Stimulated activated CD8-positive, alpha-beta memory T cell treated with anti-CD3 and anti-CD28 coated beads, Interleukin-2, amount 100 ng/mL, for 1 hour (primary cell): ENCODE measurements around the gene RBM10.
"Not testable (repeated sequence)": the region's sequence is repeated elsewhere in the genome, so short reads cannot be mapped to it uniquely, and the experiment has no call there.

ENCODE experiments used
- DNase-seq, 2 donors: peaks; one replicate each; pipeline ENCODE4 v3.0.0-alpha.2; 2020; ENCODE audit warnings: low read depth in 2 of 2

Gene RBM10, protein sequence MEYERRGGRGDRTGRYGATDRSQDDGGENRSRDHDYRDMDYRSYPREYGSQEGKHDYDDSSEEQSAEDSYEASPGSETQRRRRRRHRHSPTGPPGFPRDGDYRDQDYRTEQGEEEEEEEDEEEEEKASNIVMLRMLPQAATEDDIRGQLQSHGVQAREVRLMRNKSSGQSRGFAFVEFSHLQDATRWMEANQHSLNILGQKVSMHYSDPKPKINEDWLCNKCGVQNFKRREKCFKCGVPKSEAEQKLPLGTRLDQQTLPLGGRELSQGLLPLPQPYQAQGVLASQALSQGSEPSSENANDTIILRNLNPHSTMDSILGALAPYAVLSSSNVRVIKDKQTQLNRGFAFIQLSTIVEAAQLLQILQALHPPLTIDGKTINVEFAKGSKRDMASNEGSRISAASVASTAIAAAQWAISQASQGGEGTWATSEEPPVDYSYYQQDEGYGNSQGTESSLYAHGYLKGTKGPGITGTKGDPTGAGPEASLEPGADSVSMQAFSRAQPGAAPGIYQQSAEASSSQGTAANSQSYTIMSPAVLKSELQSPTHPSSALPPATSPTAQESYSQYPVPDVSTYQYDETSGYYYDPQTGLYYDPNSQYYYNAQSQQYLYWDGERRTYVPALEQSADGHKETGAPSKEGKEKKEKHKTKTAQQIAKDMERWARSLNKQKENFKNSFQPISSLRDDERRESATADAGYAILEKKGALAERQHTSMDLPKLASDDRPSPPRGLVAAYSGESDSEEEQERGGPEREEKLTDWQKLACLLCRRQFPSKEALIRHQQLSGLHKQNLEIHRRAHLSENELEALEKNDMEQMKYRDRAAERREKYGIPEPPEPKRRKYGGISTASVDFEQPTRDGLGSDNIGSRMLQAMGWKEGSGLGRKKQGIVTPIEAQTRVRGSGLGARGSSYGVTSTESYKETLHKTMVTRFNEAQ

DNA sequence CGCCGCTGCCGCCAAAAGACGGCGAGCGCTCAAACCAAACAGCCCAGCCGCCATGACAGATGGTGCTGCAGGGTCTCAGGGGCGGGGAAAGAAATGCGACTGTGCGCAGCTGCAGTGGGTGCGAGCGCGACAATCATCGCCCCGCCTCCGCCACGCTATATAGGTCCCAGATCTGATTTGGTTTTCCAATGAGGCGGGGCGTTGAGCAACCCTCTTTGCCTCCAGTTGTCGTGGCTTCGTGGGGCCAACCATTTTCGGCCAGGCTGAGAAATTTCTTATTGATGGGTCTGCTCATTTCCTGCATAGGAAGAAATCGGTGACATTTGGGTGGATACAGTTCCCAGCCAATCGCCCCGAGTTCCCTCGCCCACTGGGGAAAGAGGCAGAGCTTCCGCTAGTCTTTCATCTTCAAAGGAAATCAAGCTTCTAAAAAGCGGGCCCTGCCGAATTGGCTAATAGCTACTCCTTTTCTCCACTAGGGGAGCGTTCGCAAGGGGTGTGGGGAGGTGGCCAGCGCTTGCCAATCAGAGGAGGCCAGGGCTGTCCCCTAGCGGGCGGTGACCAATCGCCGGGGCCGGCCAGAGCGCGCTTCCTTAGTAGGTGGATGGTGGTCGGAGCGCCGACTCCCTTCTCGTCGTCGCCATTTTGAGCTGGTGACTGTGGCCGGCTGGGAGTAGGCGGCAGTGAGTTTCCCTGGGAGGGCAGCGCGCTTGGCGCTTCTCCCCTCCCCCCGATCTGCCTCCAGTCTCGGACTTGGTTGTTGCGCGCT is at the start of gene RBM10, which contains the start of gene NDUFB11:
RBM10 (plus strand) TSS at position 596 of the 769 bp plus-strand sequence. CDS start 2,261 bp downstream, outside the sequence.
NDUFB11 (minus strand) TSS at position 77 of the 769 bp plus-strand sequence; CDS start at position 54, 23 bp downstream.
- peak; percentile 74 to 82 for DNase-seq

DNA sequence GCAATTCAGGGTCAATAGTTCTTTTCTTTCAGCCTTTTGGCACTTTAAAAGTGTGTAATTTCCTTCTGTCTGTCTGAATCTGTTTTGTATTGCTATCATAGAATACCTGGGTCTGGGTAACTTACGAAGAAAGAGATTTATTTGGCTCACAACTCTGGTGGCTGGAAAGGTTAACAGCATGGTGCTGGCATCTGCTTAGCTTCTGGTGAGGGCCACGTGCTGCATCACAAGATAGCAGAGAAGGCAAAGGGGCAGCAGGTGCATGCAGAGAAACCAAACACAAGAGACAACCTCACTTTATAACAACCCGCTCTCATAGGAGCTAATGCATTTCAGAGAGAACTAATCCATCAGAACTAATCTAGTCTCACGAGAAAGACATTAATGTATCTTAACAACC is 48.0 kb upstream of the RBM10 start:
- DNase-seq: no peak

DNA sequence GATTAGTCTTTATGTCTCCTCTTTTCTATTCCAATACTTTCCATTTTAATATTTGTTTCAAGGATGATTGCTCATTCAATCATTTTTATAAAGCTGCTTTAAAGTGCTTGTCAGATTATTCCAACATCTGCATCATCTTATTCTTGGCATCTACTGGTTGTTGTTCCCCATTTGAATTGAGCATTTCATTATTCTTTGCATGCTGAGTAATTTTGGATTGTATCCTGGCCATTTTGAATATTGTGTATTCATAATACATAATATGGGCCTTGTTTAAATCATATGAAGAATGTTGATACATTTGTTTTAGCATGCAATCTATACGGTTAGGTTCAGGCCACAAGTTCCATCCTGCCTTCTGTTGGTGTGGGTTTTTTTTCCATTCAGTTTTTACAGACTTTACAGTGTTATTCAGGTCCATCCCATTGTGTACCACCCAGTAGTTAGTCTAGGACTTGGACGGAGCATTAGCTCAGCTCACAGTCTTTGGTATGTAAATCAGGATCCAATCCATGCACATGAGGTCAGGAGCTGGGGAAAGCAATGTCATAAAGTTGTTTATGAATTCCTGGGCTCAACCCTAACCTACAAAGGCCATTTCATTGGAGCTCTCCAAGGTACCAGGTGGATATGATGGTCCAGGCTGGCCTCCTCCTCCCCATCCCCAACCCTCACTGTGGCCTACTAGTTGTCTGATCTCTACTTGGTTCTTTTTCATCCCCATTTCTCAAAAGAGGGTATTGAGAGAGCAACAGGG is 46.5 kb upstream of the RBM10 start:
- no peak for DNase-seq

DNA sequence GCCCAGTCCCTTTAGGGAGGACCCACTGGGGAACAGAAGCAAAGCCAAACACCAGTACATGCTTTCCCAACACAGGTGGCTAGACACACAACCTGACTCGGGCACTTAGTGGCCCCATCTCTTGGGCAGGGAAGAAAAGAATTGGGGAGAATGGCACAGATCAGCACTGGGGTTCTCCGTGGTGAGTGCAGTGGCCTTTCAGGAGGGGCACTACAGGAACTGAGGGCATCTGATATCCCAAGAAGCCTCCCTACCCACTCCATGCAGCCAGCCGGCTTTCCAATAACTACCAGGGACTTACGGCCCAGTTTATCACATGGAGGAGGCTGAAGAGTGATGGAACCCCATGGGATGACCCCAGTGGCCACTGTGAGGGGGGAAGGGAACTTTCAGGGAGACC is 43.8 kb upstream of the RBM10 start:
- no peak for DNase-seq

DNA sequence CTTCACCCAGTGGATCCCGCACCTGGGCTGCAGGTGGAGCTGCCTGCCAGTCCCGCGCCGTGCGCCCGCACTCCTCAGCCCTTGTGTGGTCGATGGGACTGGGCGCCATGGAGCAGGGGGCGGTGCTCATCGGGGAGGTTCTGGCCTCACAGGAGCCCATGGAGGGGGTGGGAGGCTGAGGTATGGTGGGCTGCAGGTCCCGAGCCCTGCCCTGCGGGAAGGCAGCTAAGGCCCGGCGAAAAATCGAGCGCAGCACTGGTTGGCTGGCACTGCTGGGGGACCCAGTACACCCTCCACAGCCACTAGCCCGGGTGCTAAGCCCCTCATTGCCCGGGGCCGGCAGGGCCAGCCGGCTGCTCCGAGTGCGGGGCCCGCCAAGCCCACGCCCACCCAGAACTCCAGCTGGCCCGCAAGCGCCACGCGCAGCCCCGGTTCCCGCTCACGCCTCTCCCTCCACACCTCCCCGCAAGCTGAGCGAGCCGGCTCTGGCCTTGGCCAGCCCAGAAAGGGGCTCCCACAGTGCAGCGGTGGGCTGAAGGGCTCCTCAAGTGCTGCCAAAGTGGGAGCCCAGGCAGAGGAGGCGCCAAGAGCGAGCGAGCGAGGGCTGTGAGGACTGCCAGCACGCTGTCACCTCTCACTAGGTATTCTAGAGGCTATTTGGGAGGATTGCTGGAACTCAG is 33.9 kb upstream of the RBM10 start:
- DNase-seq: not testable (repeated sequence)

DNA sequence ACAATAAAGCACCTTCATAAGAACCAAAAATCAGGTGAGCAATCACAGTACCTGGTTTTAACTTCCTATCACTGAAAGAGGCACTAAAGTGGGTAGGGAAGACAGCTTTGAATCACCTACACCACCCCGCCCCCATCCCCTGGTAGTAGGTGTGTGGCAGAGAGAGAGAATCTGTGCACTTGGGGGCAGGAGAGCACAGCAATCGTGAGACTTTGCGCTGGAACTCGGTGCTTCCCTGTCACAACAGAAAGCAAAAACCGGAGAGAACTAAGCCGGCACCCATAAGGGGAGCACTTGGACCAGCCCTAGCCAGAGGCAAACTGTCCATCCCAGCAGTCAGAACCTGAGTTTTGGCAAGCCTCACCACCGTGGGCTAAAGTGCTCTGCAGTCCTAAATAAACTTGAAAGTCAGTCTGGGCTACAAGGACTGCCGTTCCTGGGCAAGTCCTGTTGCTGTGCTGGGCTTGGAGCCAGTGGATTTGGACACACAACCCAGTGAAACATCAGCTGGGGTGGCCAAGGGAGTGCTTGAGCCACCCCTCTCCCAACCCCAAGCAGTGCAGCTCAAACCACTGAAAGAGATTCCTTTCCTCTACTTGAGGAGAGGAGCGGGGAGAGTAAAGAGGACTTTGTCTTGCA is 32.6 kb upstream of the RBM10 start:
- DNase-seq: no peak

DNA sequence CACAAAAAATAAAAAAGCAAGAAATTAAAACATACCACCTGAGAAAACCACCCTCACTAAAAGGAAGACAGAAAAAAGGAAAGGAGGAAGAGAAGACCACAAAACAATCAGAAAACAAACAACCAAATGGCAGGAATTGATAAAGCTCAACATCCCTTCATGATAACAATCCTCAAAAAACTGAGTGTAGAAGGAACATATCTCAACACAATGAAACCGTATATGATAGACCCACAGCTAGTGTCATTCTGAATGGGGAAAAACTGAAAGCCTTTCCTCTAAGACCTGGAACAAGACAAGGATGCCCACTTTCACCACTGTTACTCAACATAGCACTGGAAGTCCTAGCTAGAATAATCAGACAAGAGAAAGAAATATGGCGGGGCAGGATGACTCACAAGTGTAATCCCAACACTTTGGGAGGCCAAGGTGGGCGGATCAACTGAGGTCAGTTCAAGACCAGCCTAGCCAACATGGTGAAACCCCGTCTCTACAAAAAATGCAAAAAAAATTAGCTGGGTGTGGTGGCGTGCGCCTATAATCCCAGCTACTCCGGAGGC is 28.4 kb upstream of the RBM10 start:
- not testable (repeated sequence) for DNase-seq

DNA sequence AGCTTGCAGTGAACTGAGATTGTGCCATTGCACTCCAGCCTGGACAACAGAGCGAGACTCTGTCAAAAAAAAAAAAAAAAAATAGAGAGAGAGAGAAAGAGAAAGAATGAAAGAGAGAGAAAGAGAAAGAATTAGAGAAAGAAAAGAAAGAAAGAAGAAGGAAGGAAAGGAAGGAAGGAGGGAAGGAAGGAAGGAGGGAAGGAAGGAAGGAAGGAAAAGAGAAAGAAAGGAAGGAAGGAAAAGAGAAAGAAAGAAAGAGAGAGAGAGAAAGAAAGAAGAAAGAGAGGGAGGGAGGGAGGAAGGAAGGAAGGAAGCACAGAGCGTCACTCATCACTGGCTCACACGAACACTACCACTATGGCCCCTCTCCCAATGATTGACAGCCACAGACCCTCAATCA is 20.6 kb upstream of the RBM10 start:
- DNase-seq: not testable (repeated sequence)

DNA sequence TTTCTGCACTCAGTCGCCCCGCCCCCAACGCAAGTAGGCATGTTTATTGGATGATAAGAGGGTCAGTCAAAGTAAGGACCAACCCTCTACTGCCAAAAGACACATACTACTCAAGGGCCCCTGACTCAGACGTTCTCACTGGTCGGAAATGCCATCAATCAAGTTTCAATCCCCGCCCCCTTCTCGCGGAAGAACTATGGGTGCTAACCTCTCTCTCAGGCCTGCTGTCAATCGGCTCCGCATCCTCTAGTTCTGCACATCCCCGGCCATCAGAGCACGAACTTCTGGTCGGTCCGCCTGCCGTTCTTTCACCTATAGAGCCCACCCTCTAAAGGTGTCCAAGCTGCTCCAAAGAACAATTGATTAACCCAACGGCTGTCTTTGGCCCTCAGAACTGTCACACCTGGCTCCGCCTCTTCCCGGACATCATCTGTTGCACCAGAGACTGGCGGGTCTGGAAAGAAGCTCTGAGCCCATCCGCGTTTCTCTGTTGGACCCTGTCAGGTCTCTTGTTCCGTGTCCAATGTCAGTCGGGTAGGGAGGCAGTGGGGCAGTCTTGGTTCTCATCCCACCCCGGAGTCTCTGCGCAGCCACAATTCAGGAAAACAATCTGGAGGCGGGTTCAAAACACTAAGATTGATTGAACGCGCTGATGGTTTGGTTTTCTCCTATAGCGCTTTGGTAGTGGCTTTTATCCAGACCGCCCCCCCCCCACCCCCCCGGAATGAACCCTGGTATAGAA is 15.7 kb upstream of the RBM10 start:
- DNase-seq: peak; percentile 66 to 71

DNA sequence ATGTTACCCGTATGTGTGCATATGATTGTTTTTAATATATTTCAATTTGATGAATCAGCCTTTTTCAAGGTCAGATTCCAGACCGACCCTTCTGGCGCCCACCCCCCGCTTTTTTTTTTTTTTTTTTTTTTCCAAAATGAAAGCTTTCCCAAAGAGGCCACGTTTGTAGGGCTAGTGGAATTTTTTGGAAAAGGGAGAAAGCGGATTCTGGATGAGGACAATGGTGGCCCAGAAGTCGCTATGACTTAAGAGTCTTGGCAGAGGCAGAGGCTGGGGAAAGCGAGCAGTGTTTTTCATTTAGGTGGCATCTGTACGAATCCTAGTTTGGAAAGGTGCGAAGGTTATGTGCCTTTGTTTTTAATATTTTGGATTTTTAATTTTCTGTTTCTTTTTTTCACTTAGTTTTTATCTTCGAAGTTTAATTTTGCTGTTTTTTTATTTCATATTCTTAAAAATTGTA is 15.1 kb upstream of the RBM10 start:
- no peak for DNase-seq

DNA sequence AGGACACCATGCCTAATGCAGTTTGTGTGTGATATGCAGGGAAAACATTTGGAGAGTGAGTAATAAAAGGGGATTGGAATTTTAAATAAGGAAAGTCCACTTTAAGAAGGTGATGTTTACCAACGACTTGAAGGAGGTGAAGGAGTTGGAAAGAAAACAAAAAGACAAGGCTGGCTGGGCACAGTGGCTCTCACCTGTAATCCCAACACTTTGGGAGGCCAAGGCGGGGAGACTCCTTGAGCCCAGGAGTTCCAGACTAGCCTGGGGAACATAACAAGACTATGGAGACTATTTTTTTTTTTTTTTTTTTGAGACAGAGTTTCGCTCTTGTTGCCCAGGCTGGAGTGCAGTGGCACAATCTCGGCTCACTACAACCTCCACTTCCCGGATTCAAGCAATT is 11.5 kb upstream of the RBM10 start:
- no peak for DNase-seq

DNA sequence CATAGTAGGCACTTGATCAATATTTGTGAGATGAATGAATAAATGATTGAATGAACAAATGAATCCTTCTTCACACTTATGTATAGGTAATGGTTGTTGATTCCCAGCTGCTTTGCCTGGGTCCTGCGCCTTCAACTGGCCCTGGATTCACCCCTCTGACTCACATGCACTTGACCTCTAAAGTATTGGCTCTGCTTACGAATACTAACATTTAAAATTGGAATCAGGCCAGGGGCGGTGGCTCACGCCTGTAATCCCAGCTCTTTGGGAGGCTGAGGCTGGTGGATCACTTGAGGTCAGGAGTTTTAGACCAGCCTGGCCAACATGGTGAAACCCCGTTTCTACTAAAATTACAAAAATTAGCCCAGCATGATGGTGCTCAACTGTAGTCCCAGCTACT is 9.4 kb upstream of the RBM10 start:
- DNase-seq: not testable (repeated sequence)

DNA sequence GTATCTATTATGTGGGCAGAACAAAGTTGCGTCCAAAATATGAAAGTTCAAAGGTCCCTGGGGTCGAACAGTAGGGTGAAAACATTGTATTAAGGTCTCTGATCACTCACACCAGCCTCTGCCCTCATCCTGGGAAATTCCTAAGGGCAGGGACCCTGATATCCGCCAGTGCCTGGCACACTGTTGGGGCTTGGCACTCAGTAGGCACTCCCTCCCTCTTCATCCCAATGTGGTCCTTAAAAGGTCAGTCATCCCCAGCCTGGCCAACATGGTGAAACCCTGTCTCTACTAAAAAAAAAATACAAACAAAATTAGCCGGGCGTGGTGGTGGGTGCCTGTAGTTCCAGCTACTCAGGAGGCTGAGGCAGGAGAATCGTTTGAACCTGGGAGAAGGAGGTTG is 6.8 kb upstream of the RBM10 start:
- DNase-seq: no peak

DNA sequence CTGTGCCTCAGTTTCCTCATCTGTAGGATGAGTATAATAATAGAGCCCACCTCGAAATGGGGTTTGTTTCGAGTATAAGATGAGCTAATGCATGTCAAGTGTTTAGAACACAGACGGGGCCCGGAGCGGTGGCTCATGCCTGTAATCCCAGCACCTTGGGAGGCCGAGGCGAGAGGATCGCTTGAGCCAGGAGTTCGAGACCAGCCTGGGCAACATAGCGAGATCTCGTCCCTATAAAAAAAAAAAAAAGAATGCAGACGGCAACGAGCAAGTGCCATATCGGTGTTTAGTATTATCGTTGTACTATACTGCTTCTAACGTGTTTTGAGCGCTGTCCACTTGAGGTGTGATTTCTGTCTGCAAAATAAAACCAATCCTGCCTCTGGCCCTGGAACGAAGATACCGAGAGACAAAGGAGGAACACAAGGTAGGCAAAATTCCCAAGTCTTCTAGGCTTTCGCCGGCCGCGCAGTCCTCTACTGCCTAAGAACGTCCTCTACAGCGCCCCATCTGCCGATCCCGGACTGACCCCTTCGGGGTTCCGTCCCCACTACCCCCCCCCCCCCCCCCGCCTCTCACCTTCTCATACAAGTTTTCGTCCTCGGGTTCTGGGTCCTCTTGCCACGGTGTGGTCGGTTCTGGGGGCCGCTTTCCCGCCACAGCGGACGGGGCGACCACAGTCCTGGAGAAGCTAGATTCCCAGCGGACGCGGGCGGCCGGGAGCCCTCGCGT is 961 bp upstream of the RBM10 start:
- no peak for DNase-seq

DNA sequence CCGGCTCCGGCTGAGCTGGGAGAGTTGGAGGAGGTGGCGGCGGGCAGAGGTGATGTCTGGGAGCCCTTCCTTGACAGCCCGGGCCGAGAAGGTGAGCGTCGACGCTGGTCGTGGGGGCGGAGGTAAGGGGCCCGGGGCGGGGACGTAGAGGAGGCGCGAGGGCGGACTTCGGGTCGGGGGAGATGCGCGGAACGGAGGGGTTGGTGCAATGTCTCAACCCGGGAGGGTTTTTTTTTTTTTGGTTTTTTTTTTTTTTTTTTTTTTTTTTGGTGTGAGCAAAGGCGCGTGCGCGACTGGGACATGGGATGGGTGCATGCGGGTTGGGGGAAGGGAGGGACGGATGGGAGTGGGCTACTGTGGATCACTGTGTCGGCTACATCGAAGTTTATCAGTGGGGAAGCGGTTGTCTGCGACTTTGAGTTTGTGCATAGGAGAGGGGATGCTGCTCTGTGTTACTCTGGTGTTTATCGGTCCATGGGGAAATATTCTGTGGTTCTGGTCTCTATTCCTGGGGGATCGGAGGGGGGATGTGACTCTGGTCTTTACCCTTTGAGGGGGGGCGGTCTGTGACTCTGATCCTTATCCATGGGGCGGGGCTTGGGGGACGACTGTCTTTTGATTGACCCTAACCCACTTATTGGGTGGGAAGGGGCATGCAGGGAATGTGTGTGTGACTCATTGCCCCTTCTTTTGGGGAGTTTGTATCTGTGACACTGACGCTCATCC is 537 bp downstream of the RBM10 start:
- no peak for DNase-seq

DNA sequence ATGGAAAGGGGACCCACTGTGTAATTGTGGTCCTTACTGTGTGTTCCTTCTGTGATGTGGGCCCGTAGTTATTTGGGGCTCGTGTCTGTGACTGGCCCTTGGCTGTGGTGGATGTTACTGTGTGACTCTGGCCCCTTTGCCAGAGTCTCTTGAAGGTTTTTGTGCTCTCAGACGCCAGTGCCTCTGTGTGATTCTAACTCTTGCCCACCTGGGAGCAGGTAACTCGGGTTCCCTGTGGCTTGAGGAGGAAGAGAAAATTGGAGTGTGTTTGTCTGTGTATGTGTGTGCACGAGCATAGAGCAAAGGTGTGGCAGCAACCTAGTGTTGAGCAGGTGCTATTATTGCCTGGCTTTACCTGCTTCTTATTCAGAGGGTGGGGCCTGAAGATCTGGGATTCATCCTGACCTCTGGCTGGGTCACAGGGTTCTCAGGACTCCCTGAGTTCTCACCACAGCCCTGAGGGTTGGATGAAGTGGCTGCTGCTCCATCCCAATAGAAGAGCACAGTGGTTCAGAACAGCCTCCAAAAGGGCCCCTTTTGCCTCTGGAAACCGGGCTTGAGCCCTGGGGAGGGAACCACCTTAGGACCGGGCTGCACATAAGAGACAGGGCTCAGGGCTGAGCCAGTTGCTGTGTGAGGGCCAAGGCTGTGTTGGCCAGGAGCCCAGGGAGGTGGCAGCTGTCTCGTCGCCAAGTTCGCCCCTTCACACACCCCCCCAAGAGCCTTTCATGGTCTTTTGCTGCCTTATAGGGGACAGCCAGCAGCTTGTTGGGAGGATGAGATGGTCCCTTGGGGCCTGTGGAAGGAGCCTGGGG is 1.3 kb downstream of the RBM10 start:
- DNase-seq: no peak
